SU-DHL-6 (cell line): ENCODE measurements around the gene CNEP1R1.
"Not testable (repeated sequence)": the region's sequence is repeated elsewhere in the genome, so short reads cannot be mapped to it uniquely, and the experiment has no call there.

Experiments used
- EZH2phosphoT487 ChIP-seq: fragments of 200-600 bp; sonication (generic), shearing (Covaris generic); conservative IDR thresholded peaks from 2 replicates; pipeline ENCODE4 v1.6.1; 2018; ENCODE audit warnings: mild to moderate bottlenecking, antibody characterized with exemption, low read length, moderate library complexity, mixed read lengths
- TF ChIP-seq, protein P1 (sequence below): fragments of 200-600 bp; sonication (generic); IDR thresholded peaks from one replicate; pipeline ENCODE4 v1.5.1; 2017; ENCODE audit warnings: antibody characterized with exemption, mild to moderate bottlenecking, low read length, moderate library complexity; ENCODE audit not compliant: insufficient read depth, poor library complexity, severe bottlenecking

DNA sequence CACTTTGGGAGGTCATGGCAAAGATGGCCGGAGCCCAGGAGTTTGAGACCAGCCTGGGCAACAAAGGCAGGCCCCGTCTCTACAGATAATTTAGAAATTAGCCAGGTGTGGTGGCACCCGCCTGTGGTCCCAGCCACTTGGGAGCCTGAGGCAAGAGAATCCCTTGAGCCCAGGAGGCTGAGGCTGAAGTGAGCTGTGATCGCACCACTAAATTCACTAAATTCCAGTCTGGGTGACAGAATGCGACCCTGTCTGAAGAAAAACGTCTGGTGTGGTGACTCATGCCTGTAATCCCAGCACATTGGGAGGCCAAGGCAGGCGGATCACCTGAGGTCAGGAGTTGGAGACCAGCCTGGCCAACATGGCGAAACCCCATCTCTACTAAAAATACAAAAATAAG lies 10.8 kb upstream of the CNEP1R1 start:
- TF ChIP-seq, protein P1, sequence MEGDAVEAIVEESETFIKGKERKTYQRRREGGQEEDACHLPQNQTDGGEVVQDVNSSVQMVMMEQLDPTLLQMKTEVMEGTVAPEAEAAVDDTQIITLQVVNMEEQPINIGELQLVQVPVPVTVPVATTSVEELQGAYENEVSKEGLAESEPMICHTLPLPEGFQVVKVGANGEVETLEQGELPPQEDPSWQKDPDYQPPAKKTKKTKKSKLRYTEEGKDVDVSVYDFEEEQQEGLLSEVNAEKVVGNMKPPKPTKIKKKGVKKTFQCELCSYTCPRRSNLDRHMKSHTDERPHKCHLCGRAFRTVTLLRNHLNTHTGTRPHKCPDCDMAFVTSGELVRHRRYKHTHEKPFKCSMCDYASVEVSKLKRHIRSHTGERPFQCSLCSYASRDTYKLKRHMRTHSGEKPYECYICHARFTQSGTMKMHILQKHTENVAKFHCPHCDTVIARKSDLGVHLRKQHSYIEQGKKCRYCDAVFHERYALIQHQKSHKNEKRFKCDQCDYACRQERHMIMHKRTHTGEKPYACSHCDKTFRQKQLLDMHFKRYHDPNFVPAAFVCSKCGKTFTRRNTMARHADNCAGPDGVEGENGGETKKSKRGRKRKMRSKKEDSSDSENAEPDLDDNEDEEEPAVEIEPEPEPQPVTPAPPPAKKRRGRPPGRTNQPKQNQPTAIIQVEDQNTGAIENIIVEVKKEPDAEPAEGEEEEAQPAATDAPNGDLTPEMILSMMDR: not testable (repeated sequence)
- not testable (repeated sequence) for TF ChIP-seq EZH2phosphoT487
